ENCODE data around the gene AKAP6.

AKAP6 gene

GRCh38 chr14:32683679-32684078 lies 354.6 kb downstream of the AKAP6 start:
- H3K27ac ChIP-seq = no peak overlapping the region
- in situ Hi-C loops (cut with HindIII; ENCODE audit: low pct_ligation_motif_present, low sequenced_read_pairs) = no loop called here
- H3K4me3 ChIP-seq (ENCODE audit: low read depth, low read length) = no peak overlapping the region
- no peak for TF ChIP-seq CTCF (IDR thresholded peaks at IDR 0.05; ENCODE audit: low read depth, low read length, missing control alignments)
- no peaks in the 10 kb centered on the region for H3K27me3 ChIP-seq (replicated peaks)
- H3K36me3 ChIP-seq (replicated peaks) = no peaks in the 10 kb centered on the region
- DNase-seq = no peak

GRCh38 chr14:32688941-32689340 lies 359.8 kb downstream of the AKAP6 start:
- no peak overlapping the region for H3K27ac ChIP-seq
- no peak for DNase-seq
- no peak overlapping the region for H3K4me3 ChIP-seq (ENCODE audit: low read depth, low read length)
- in situ Hi-C loops (cut with HindIII; ENCODE audit: low pct_ligation_motif_present, low sequenced_read_pairs) = no loop called here
- no peak for TF ChIP-seq CTCF (IDR thresholded peaks at IDR 0.05; ENCODE audit: low read depth, low read length, missing control alignments)
- H3K27me3 ChIP-seq (replicated peaks) = no peaks in the 10 kb centered on the region
- no peaks in the 10 kb centered on the region for H3K36me3 ChIP-seq (replicated peaks)

GRCh38 chr14:32692441-32692840 lies 363.3 kb downstream of the AKAP6 start:
- no peak for TF ChIP-seq CTCF (IDR thresholded peaks at IDR 0.05; ENCODE audit: low read depth, low read length, missing control alignments)
- Histone ChIP-seq H3K36me3 (replicated peaks) (no peaks in the 10 kb centered on the region), H3K27ac (no peak overlapping the region), H3K4me3 (ENCODE audit: low read depth, low read length) (no peak overlapping the region), H3K27me3 (replicated peaks) (no peaks in the 10 kb centered on the region)
- DNase-seq = peak; percentile 56
- in situ Hi-C loops (cut with HindIII; ENCODE audit: low pct_ligation_motif_present, low sequenced_read_pairs) = no loop called here

- in situ Hi-C loops (cut with HindIII; ENCODE audit: low pct_ligation_motif_present, low sequenced_read_pairs) = no loop called here
- no peak for TF ChIP-seq CTCF (IDR thresholded peaks at IDR 0.05; ENCODE audit: low read depth, low read length, missing control alignments)
- Histone ChIP-seq H3K27me3 (replicated peaks) (no peaks in the 10 kb centered on the region), H3K4me3 (ENCODE audit: low read depth, low read length) (no peak overlapping the region), H3K36me3 (replicated peaks) (no peaks in the 10 kb centered on the region), H3K27ac (no peak overlapping the region)
- DNase-seq = no peak
Observed at GRCh38 chr14:32693114-32693513, 364.0 kb downstream of the AKAP6 start.

- Histone ChIP-seq H3K4me3 (ENCODE audit: low read depth, low read length) (no peak overlapping the region), H3K36me3 (replicated peaks) (no peaks in the 10 kb centered on the region), H3K27ac (no peak overlapping the region), H3K27me3 (replicated peaks) (no peaks in the 10 kb centered on the region)
- no peak for TF ChIP-seq CTCF (IDR thresholded peaks at IDR 0.05; ENCODE audit: low read depth, low read length, missing control alignments)
- in situ Hi-C loops (cut with HindIII; ENCODE audit: low pct_ligation_motif_present, low sequenced_read_pairs) = no loop called here
- DNase-seq = no peak
Observed at GRCh38 chr14:32694795-32695449, 365.8 kb downstream of the AKAP6 start.
